GM23338 (cell line): Measurements from ENCODE around the gene CLDN19.

Experiments used
- CREB1 ChIP-seq: fragments of 250-450 bp; sonication (Bioruptor Pico); IDR thresholded peaks from 2 replicates; pipeline ENCODE4 v1.5.0; 2020; ENCODE audit warnings: low read depth, mild to moderate bottlenecking, moderate library complexity
- EZH2 ChIP-seq: fragments of 200-600 bp; sonication (generic); IDR thresholded peaks from one replicate; pipeline ENCODE4 v1.8.0; 2017; ENCODE audit warnings: antibody characterized with exemption, mild to moderate bottlenecking, low read depth; ENCODE audit not compliant: unreplicated experiment
- EZH2phosphoT487 ChIP-seq: fragments of 200-600 bp; sonication (generic); IDR thresholded peaks from one replicate; pipeline ENCODE4 v1.8.1; 2018; ENCODE audit warnings: antibody characterized with exemption; ENCODE audit not compliant: unreplicated experiment
- JUNB ChIP-seq: IDR thresholded peaks from one replicate; pipeline ENCODE4 v1.6.1; 2016; ENCODE audit warnings: antibody characterized with exemption; ENCODE audit not compliant: unreplicated experiment
- NANOG ChIP-seq: IDR thresholded peaks from 2 replicates; pipeline ENCODE4 v1.6.1; 2016; ENCODE audit warnings: antibody characterized with exemption, borderline replicate concordance
- POLR2AphosphoS5 ChIP-seq: IDR thresholded peaks from 2 replicates; pipeline ENCODE4 v1.6.1; 2016; ENCODE audit warnings: antibody characterized with exemption, low read depth
- ZNF114 ChIP-seq: fragments of 250-450 bp; sonication (Bioruptor Pico); IDR thresholded peaks from 2 replicates; pipeline ENCODE4 v1.5.0; 2020; ENCODE audit warnings: mild to moderate bottlenecking, moderate library complexity
- ZNF331 ChIP-seq: fragments of 250-450 bp; sonication (Bioruptor Pico); IDR thresholded peaks from 2 replicates; pipeline ENCODE4 v1.5.0; 2020; ENCODE audit warnings: low read depth, mild to moderate bottlenecking, moderate library complexity
- ZNF462 ChIP-seq: fragments of 250-450 bp; sonication (Bioruptor Pico); IDR thresholded peaks from 2 replicates; pipeline ENCODE4 v1.5.0; 2020; ENCODE audit warnings: mild to moderate bottlenecking, moderate library complexity
- TF ChIP-seq, protein P1 (sequence below), 2 experiments: fragments of 200-600 bp in 1 of 2; sonication (generic) in 1 of 2; conservative IDR thresholded peaks; 2 replicates each; pipeline versions ENCODE4 v1.5.1 to v1.6.1; 2016 to 2017; ENCODE audit warnings: antibody characterized with exemption in 2 of 2, low read depth in 2 of 2, mild to moderate bottlenecking in 2 of 2, moderate library complexity in 1 of 2
- TF ChIP-seq, protein P2 (sequence below): IDR thresholded peaks from one replicate; pipeline ENCODE4 v1.6.1; 2018; ENCODE audit warnings: antibody characterized with exemption; ENCODE audit not compliant: unreplicated experiment
- TF ChIP-seq, protein P3 (sequence below): IDR thresholded peaks from 2 replicates; pipeline ENCODE4 v1.6.1; 2016; ENCODE audit warnings: antibody characterized with exemption

DNA sequence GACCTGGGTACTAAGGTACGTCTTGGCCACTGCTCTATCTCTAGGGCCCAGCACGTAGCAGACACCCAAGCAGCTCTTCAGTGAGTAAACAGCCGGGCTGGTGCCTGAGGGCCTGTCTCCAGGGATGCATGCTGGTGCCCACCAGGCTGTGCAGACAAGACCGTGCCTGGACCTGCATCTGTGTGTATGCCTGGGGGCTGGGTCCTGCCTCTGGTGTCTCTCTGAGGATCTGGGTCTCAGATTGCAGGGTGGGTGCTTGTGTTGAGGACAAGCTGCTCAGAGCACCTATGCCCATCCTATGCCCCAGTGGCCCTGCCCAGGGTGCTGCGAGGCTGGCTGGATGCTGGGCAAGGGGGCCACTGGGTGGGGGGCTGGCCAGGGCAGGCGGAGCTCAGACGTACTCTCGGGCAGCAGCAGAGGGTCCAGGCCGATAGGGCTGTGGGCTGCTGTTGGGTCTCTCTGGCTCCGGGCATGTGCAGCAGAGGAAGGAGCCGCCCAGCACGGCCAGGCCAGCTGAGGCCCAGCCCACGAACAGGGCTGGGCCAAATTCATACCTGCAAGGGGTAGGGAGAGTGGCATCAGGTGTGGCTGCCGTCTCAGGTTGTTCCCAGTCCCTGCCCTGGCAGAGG is 4.4 kb downstream of the CLDN19 start:
- TF ChIP-seq POLR2AphosphoS5, result no peak
- TF ChIP-seq, protein P1, sequence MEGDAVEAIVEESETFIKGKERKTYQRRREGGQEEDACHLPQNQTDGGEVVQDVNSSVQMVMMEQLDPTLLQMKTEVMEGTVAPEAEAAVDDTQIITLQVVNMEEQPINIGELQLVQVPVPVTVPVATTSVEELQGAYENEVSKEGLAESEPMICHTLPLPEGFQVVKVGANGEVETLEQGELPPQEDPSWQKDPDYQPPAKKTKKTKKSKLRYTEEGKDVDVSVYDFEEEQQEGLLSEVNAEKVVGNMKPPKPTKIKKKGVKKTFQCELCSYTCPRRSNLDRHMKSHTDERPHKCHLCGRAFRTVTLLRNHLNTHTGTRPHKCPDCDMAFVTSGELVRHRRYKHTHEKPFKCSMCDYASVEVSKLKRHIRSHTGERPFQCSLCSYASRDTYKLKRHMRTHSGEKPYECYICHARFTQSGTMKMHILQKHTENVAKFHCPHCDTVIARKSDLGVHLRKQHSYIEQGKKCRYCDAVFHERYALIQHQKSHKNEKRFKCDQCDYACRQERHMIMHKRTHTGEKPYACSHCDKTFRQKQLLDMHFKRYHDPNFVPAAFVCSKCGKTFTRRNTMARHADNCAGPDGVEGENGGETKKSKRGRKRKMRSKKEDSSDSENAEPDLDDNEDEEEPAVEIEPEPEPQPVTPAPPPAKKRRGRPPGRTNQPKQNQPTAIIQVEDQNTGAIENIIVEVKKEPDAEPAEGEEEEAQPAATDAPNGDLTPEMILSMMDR (conservative IDR thresholded peaks at IDR 0.05; ENCODE audit: low read depth in 2 of 2), result no peak
- no peak for TF ChIP-seq CREB1 (CRISPR knock-in tag)
- TF ChIP-seq, protein P2, sequence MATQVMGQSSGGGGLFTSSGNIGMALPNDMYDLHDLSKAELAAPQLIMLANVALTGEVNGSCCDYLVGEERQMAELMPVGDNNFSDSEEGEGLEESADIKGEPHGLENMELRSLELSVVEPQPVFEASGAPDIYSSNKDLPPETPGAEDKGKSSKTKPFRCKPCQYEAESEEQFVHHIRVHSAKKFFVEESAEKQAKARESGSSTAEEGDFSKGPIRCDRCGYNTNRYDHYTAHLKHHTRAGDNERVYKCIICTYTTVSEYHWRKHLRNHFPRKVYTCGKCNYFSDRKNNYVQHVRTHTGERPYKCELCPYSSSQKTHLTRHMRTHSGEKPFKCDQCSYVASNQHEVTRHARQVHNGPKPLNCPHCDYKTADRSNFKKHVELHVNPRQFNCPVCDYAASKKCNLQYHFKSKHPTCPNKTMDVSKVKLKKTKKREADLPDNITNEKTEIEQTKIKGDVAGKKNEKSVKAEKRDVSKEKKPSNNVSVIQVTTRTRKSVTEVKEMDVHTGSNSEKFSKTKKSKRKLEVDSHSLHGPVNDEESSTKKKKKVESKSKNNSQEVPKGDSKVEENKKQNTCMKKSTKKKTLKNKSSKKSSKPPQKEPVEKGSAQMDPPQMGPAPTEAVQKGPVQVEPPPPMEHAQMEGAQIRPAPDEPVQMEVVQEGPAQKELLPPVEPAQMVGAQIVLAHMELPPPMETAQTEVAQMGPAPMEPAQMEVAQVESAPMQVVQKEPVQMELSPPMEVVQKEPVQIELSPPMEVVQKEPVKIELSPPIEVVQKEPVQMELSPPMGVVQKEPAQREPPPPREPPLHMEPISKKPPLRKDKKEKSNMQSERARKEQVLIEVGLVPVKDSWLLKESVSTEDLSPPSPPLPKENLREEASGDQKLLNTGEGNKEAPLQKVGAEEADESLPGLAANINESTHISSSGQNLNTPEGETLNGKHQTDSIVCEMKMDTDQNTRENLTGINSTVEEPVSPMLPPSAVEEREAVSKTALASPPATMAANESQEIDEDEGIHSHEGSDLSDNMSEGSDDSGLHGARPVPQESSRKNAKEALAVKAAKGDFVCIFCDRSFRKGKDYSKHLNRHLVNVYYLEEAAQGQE, result no peak
- TF ChIP-seq EZH2, result no peak
- TF ChIP-seq JUNB, result no peak
- no peak for TF ChIP-seq EZH2phosphoT487
- TF ChIP-seq, protein P3, sequence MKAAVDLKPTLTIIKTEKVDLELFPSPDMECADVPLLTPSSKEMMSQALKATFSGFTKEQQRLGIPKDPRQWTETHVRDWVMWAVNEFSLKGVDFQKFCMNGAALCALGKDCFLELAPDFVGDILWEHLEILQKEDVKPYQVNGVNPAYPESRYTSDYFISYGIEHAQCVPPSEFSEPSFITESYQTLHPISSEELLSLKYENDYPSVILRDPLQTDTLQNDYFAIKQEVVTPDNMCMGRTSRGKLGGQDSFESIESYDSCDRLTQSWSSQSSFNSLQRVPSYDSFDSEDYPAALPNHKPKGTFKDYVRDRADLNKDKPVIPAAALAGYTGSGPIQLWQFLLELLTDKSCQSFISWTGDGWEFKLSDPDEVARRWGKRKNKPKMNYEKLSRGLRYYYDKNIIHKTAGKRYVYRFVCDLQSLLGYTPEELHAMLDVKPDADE, result no peak
- no peak for TF ChIP-seq ZNF114 (CRISPR knock-in tag)
- TF ChIP-seq ZNF331 (CRISPR knock-in tag), result no peak
- TF ChIP-seq ZNF462 (CRISPR knock-in tag), result no peak
- no peak for TF ChIP-seq NANOG
